Gastrocnemius medialis (tissue), 4 donors: ENCODE results near the gene KLHL7.

ENCODE experiments used
- POLR2A ChIP-seq, 2 donors: fragments of 450-650 bp; IDR thresholded peaks; one replicate each; pipeline ENCODE4 v1.6.1; 2017; ENCODE audit warnings: antibody characterized with exemption in 2 of 2, mild to moderate bottlenecking in 2 of 2, moderate library complexity in 2 of 2
- TF ChIP-seq, protein P1 (sequence below), 5 experiments: fragments of 450-650 bp in 3 of 5; fragments of 200-600 bp in 2 of 5; sonication (generic) in 2 of 5; IDR thresholded peaks in 4 of 5; conservative IDR thresholded peaks in 1 of 5; 1 replicate in 4 of 5; 2 replicates in 1 of 5; pipeline ENCODE4 v1.5.1; 2016 to 2019; ENCODE audit warnings: antibody characterized with exemption in 5 of 5, mild to moderate bottlenecking in 3 of 5, moderate library complexity in 3 of 5

DNA sequence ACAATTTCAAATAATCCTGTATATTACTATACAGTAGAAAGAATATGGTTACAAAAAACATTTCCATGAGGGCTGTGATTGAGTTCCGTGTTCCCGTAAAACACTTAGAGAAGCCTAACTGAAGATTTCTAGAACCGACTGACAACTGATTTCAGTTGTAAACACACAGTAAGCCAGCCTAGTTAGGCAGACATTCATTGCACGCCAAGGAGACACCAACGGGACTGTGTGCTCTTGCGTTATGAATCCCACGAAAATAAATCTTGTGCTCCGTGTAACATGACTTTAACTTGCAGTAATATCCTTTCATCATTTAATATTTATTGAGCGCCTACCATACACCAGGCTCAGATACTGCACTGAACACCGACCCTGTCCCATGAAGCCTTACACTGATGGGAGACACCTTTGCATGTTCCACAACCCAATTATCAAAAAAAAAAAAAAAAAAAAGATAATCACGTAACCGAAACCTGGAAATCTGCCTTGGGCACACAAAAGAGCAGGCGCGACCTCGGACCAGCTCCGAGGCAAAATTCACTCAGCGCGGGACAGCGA is 420 bp upstream of the KLHL7 start:
- TF ChIP-seq, protein P1, sequence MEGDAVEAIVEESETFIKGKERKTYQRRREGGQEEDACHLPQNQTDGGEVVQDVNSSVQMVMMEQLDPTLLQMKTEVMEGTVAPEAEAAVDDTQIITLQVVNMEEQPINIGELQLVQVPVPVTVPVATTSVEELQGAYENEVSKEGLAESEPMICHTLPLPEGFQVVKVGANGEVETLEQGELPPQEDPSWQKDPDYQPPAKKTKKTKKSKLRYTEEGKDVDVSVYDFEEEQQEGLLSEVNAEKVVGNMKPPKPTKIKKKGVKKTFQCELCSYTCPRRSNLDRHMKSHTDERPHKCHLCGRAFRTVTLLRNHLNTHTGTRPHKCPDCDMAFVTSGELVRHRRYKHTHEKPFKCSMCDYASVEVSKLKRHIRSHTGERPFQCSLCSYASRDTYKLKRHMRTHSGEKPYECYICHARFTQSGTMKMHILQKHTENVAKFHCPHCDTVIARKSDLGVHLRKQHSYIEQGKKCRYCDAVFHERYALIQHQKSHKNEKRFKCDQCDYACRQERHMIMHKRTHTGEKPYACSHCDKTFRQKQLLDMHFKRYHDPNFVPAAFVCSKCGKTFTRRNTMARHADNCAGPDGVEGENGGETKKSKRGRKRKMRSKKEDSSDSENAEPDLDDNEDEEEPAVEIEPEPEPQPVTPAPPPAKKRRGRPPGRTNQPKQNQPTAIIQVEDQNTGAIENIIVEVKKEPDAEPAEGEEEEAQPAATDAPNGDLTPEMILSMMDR (IDR thresholded peaks at IDR 0.05 in 4 of 5, conservative IDR thresholded peaks at IDR 0.05 in 1 of 5), result no peak
- no peak for TF ChIP-seq POLR2A (IDR thresholded peaks at IDR 0.05)
